ACC112 (cell line): ENCODE results near the gene PIN1.
"Not testable (repeated sequence)": the region's sequence is repeated elsewhere in the genome, so short reads cannot be mapped to it uniquely, and the experiment has no call there.

ENCODE experiments used
- H2AFZ ChIP-seq: fragments of 200-600 bp; sonication (generic); one replicate; pipeline ENCODE4 v1.6.0; 2017; ENCODE audit warnings: antibody characterized with exemption, low read length; ENCODE audit not compliant: unreplicated experiment
- H3K27ac ChIP-seq: fragments of 200-600 bp; sonication (generic); 2 replicates; pipeline ENCODE4 v1.5.1; 2014; ENCODE audit warnings: low read depth, mild to moderate bottlenecking, antibody characterized with exemption, low read length, moderate library complexity
- H3K27me3 ChIP-seq: fragments of 200-600 bp; sonication (generic); 2 replicates; pipeline ENCODE4 v1.6.1; 2014; ENCODE audit warnings: mild to moderate bottlenecking, antibody characterized with exemption, low read length, moderate library complexity, mixed read lengths; ENCODE audit not compliant: insufficient read depth
- H3K36me3 ChIP-seq: fragments of 200-600 bp; sonication (generic); 2 replicates; pipeline ENCODE4 v1.6.1; 2016; ENCODE audit warnings: mild to moderate bottlenecking, antibody characterized with exemption, low read length, moderate library complexity, mixed read lengths; ENCODE audit not compliant: insufficient read depth
- H3K4me1 ChIP-seq: fragments of 200-600 bp; sonication (generic); one replicate; pipeline ENCODE4 v1.6.1; 2016; ENCODE audit warnings: low read length, mixed read lengths; ENCODE audit not compliant: insufficient read depth, unreplicated experiment, control insufficient read depth
- H3K4me3 ChIP-seq: fragments of 200-600 bp; sonication (generic); 2 replicates; pipeline ENCODE4 v1.5.1; 2014; ENCODE audit warnings: mild to moderate bottlenecking, low read depth, low read length
- H3K79me2 ChIP-seq: fragments of 200-600 bp; sonication (generic); one replicate; pipeline ENCODE4 v1.6.0; 2016; ENCODE audit warnings: low read length; ENCODE audit not compliant: control insufficient read depth, unreplicated experiment, insufficient read depth

Gene PIN1

GRCh38 chr19:9834726-9835506 is at the start of gene PIN1:
TSS of gene PIN1 (plus strand) at chr19:9835318. CDS start at chr19:9835345, 27 bp downstream.
- Histone ChIP-seq H2AFZ (no peak within 1 kb of the TSS), H3K79me2 (peaks cover 18% of the 10 kb centered on the region)

GRCh38 chr19:9785367-9786331 is 49.5 kb upstream of the PIN1 start:
- Histone ChIP-seq H2AFZ (peak overlapping the region; percentile 96), H3K4me1 (peaks cover 16% of the 10 kb centered on the region), H3K79me2 (no peaks in the 10 kb centered on the region), H3K27ac (peak overlapping the region; percentile 74), H3K36me3 (no peaks in the 10 kb centered on the region), H3K27me3 (no peaks in the 10 kb centered on the region), H3K4me3 (peak overlapping the region; percentile 98)

More at GRCh38 chr19:9834726-9835506, at the start of gene PIN1:
- no peak within 1 kb of the TSS for H3K27ac ChIP-seq
- H3K36me3 ChIP-seq, result peaks cover 3% of the 10 kb centered on the region; the same call in 1 of the 2 replicates
- peaks cover 4% of the 10 kb centered on the region for H3K4me1 ChIP-seq
- H3K4me3 ChIP-seq, result peak within 1 kb of the TSS; percentile 84
- no peaks in the 10 kb centered on the region for H3K27me3 ChIP-seq

GRCh38 chr19:9786342-9786741 is 48.8 kb upstream of the PIN1 start:
- Histone ChIP-seq H3K27ac (0 out of 2 replicates have a peak overlapping the region, but pooled peaks have one; percentile 74), H3K4me1 (peaks cover 16% of the 10 kb centered on the region), H3K27me3 (no peaks in the 10 kb centered on the region), H3K4me3 (peak overlapping the region; percentile 98), H3K79me2 (no peaks in the 10 kb centered on the region), H3K36me3 (no peaks in the 10 kb centered on the region), H2AFZ (no peak overlapping the region)

- H3K4me3 ChIP-seq, result peak overlapping the region; percentile 98
- H3K79me2 ChIP-seq, result no peaks in the 10 kb centered on the region
- H2AFZ ChIP-seq, result no peak overlapping the region
- no peak overlapping the region for H3K27ac ChIP-seq
- H3K27me3 ChIP-seq, result no peaks in the 10 kb centered on the region
- no peaks in the 10 kb centered on the region for H3K36me3 ChIP-seq
- H3K4me1 ChIP-seq, result peaks cover 16% of the 10 kb centered on the region
Observed at GRCh38 chr19:9786819-9787218, 48.3 kb upstream of the PIN1 start.

- H2AFZ ChIP-seq, result not testable (repeated sequence)
- peaks cover 13% of the 10 kb centered on the region for H3K4me1 ChIP-seq
Observed at GRCh38 chr19:9788604-9789003, 46.5 kb upstream of the PIN1 start.

GRCh38 chr19:9789066-9789465 is 46.1 kb upstream of the PIN1 start:
- H3K36me3 ChIP-seq, result no peaks in the 10 kb centered on the region
- peak overlapping the region; percentile 33 for H2AFZ ChIP-seq
- H3K4me3 ChIP-seq, result no peak overlapping the region
- no peak overlapping the region for H3K27ac ChIP-seq
- no peaks in the 10 kb centered on the region for H3K27me3 ChIP-seq
- H3K79me2 ChIP-seq, result no peaks in the 10 kb centered on the region
- peaks cover 13% of the 10 kb centered on the region for H3K4me1 ChIP-seq

More at GRCh38 chr19:9788604-9789003, 46.5 kb upstream of the PIN1 start:
- H3K79me2 ChIP-seq, H3K4me3 ChIP-seq, H3K36me3 ChIP-seq, H3K27ac ChIP-seq, H3K27me3 ChIP-seq: not testable (repeated sequence)

- not testable (repeated sequence) for H3K36me3 ChIP-seq, H3K4me3 ChIP-seq, H3K27ac ChIP-seq, H3K79me2 ChIP-seq, H2AFZ ChIP-seq, H3K27me3 ChIP-seq
- H3K4me1 ChIP-seq, result peaks cover 11% of the 10 kb centered on the region
Observed at GRCh38 chr19:9789579-9789978, 45.5 kb upstream of the PIN1 start.

- peak overlapping the region; percentile 71; the same call in 1 of the 2 replicates for H3K4me3 ChIP-seq
- not testable (repeated sequence) for H3K27ac ChIP-seq, H3K36me3 ChIP-seq, H3K27me3 ChIP-seq, H3K79me2 ChIP-seq, H3K4me1 ChIP-seq, H2AFZ ChIP-seq
Observed at GRCh38 chr19:9791073-9791367, 44.1 kb upstream of the PIN1 start.

- Histone ChIP-seq H2AFZ (peak overlapping the region; percentile 75), H3K4me1 (peaks cover 5% of the 10 kb centered on the region), H3K79me2 (no peaks in the 10 kb centered on the region), H3K27ac (peak overlapping the region; percentile 53; the same call in 1 of the 2 replicates), H3K4me3 (peak overlapping the region; percentile 92), H3K36me3 (no peaks in the 10 kb centered on the region), H3K27me3 (no peaks in the 10 kb centered on the region)
Observed at GRCh38 chr19:9791552-9792205, 43.4 kb upstream of the PIN1 start.
